RWPE2 (cell line): Measurements from ENCODE around the gene VEZT.

Experiments
- ATAC-seq: fragments of 200-7000 bp; cut with Tn5 transposase; 3 replicates; pipeline ENCODE4 v1.9.1; 2021; ENCODE audit warnings: low read depth
- DNase-seq: peaks from one replicate; pipeline ENCODE4 v3.0.0-alpha.2; 2020; ENCODE audit warnings: low spot score
- H3K27ac ChIP-seq: fragments of 450-650 bp; 2 replicates; pipeline ENCODE4 v1.5.1; 2017; ENCODE audit warnings: mild to moderate bottlenecking; ENCODE audit not compliant: poor library complexity, severe bottlenecking
- H3K27me3 ChIP-seq: fragments of 250-450 bp; sonication (Bioruptor Pico); 2 replicates; pipeline ENCODE4 v1.5.1; 2021; ENCODE audit warnings: mild to moderate bottlenecking, moderate library complexity; ENCODE audit not compliant: insufficient read depth, poor library complexity, severe bottlenecking
- H3K36me3 ChIP-seq: fragments of 250-450 bp; sonication (Bioruptor Pico); 2 replicates; pipeline ENCODE4 v1.5.1; 2020; ENCODE audit warnings: low read depth, mild to moderate bottlenecking, moderate library complexity
- H3K4me1 ChIP-seq: fragments of 250-450 bp; sonication (Bioruptor Pico); 2 replicates; pipeline ENCODE4 v1.5.1; 2021; ENCODE audit warnings: mild to moderate bottlenecking, moderate library complexity; ENCODE audit not compliant: insufficient read depth, poor library complexity, severe bottlenecking
- H3K4me3 ChIP-seq: fragments of 250-450 bp; sonication (Bioruptor Pico); 2 replicates; pipeline ENCODE4 v1.5.1; 2021; ENCODE audit warnings: mild to moderate bottlenecking, moderate library complexity; ENCODE audit not compliant: severe bottlenecking
- H3K9me3 ChIP-seq: fragments of 250-450 bp; sonication (Bioruptor Pico); 2 replicates; pipeline ENCODE4 v1.5.1; 2021; ENCODE audit warnings: mild to moderate bottlenecking, moderate library complexity; ENCODE audit not compliant: severe bottlenecking
- TF ChIP-seq, protein P1 (sequence below): fragments of 450-650 bp; IDR thresholded peaks from one replicate; pipeline ENCODE4 v1.5.1; 2017; ENCODE audit warnings: mild to moderate bottlenecking, moderate library complexity; ENCODE audit not compliant: poor library complexity, severe bottlenecking

The VEZT gene

GRCh38 chr12:95213928-95214327 lies 3.7 kb upstream of the VEZT start:
- H3K36me3 ChIP-seq = peaks cover 25% of the 10 kb centered on the region
- ATAC-seq = no peak
- no peak overlapping the region for H3K4me3 ChIP-seq
- no peak for DNase-seq
- H3K27ac ChIP-seq = peak overlapping the region; percentile 80
- TF ChIP-seq, protein P1, sequence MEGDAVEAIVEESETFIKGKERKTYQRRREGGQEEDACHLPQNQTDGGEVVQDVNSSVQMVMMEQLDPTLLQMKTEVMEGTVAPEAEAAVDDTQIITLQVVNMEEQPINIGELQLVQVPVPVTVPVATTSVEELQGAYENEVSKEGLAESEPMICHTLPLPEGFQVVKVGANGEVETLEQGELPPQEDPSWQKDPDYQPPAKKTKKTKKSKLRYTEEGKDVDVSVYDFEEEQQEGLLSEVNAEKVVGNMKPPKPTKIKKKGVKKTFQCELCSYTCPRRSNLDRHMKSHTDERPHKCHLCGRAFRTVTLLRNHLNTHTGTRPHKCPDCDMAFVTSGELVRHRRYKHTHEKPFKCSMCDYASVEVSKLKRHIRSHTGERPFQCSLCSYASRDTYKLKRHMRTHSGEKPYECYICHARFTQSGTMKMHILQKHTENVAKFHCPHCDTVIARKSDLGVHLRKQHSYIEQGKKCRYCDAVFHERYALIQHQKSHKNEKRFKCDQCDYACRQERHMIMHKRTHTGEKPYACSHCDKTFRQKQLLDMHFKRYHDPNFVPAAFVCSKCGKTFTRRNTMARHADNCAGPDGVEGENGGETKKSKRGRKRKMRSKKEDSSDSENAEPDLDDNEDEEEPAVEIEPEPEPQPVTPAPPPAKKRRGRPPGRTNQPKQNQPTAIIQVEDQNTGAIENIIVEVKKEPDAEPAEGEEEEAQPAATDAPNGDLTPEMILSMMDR = no peak
- H3K27me3 ChIP-seq = no peaks in the 10 kb centered on the region
- no peaks in the 10 kb centered on the region for H3K9me3 ChIP-seq
- H3K4me1 ChIP-seq = peaks cover 30% of the 10 kb centered on the region

- Histone ChIP-seq H3K4me3 (no peak overlapping the region), H3K9me3 (no peaks in the 10 kb centered on the region), H3K27ac (peak overlapping the region; percentile 80), H3K4me1 (peaks cover 30% of the 10 kb centered on the region), H3K36me3 (peaks cover 27% of the 10 kb centered on the region), H3K27me3 (no peaks in the 10 kb centered on the region)
- TF ChIP-seq, protein P1 = no peak
- DNase-seq = no peak
- no peak for ATAC-seq
Measured at GRCh38 chr12:95214466-95214865, 3.1 kb upstream of the VEZT start.

- no peak for DNase-seq
- TF ChIP-seq, protein P1 = no peak
- H3K36me3 ChIP-seq = peaks cover 29% of the 10 kb centered on the region
- no peak for ATAC-seq
- H3K4me3 ChIP-seq = peak overlapping the region; percentile 76
- H3K27ac ChIP-seq = peak overlapping the region; percentile 80
- H3K27me3 ChIP-seq = no peaks in the 10 kb centered on the region
- peaks cover 42% of the 10 kb centered on the region for H3K4me1 ChIP-seq
- no peaks in the 10 kb centered on the region for H3K9me3 ChIP-seq
Measured at GRCh38 chr12:95215949-95216348, 1.7 kb upstream of the VEZT start.

- H3K27ac ChIP-seq = peak overlapping the region; percentile 80
- H3K4me3 ChIP-seq = peak overlapping the region; percentile 76
- peaks cover 32% of the 10 kb centered on the region for H3K36me3 ChIP-seq
- peaks cover 44% of the 10 kb centered on the region for H3K4me1 ChIP-seq
- H3K9me3 ChIP-seq = no peaks in the 10 kb centered on the region
- DNase-seq (no peak), ATAC-seq (peak; percentile 4)
- H3K27me3 ChIP-seq = no peaks in the 10 kb centered on the region
- TF ChIP-seq, protein P1 = no peak
Measured at GRCh38 chr12:95216711-95217376, 763 bp upstream of the VEZT start.
